ENCODE measurements around the gene CLDN14. TPM values are rescaled to one million over a fixed set of nuclear protein-coding genes. Genes with fewer than 3 reads are reported as not detected.

Gene CLDN14
- total RNA-seq, 2 donors from 2014 or later: 0.17 TPM; not detected in 1

- intact Hi-C loops (cut with DNase I): no loop called here
- H3K9me3 ChIP-seq: no peaks in the 10 kb centered on the region
- TF ChIP-seq CTCF (IDR thresholded peaks at IDR 0.05): no peak
- H3K9ac ChIP-seq (ENCODE audit: low read depth in 2 of 2, low read length in 2 of 2): no peak overlapping the region
- H3K4me3 ChIP-seq: no peak overlapping the region
- no peak for DNase-seq
- no peaks in the 10 kb centered on the region for H3K27me3 ChIP-seq
- no peaks in the 10 kb centered on the region for H3K36me3 ChIP-seq
- no peaks in the 10 kb centered on the region for H3K4me1 ChIP-seq
- H3K27ac ChIP-seq: no peak overlapping the region
Observed at GRCh38 chr21:36512971-36513370, 33.0 kb upstream of the CLDN14 start.

- TF ChIP-seq CTCF (IDR thresholded peaks at IDR 0.05): no peak
- DNase-seq: no peak
Observed at GRCh38 chr21:36511484-36512220, 31.7 kb upstream of the CLDN14 start.

GRCh38 chr21:36510911-36511310 is 31.0 kb upstream of the CLDN14 start:
- Histone ChIP-seq H3K9ac (ENCODE audit: low read depth in 2 of 2, low read length in 2 of 2) (no peak overlapping the region), H3K27me3 (no peaks in the 10 kb centered on the region), H3K36me3 (no peaks in the 10 kb centered on the region), H3K4me3 (no peak overlapping the region), H3K9me3 (no peaks in the 10 kb centered on the region), H3K4me1 (no peaks in the 10 kb centered on the region), H3K27ac (no peak overlapping the region)
- TF ChIP-seq CTCF (IDR thresholded peaks at IDR 0.05): no peak
- intact Hi-C loops (cut with DNase I): no loop called here
- DNase-seq: no peak

More at GRCh38 chr21:36511484-36512220, 31.7 kb upstream of the CLDN14 start:
- no peak overlapping the region for H3K9ac ChIP-seq (ENCODE audit: low read depth in 2 of 2, low read length in 2 of 2)
- H3K9me3 ChIP-seq: no peaks in the 10 kb centered on the region
- no peaks in the 10 kb centered on the region for H3K4me1 ChIP-seq
- no peaks in the 10 kb centered on the region for H3K36me3 ChIP-seq
- H3K4me3 ChIP-seq: no peak overlapping the region
- no peaks in the 10 kb centered on the region for H3K27me3 ChIP-seq
- H3K27ac ChIP-seq: no peak overlapping the region
- intact Hi-C loops (cut with DNase I): no loop called here

GRCh38 chr21:36509973-36510664 is 30.2 kb upstream of the CLDN14 start:
- Histone ChIP-seq H3K9me3 (no peaks in the 10 kb centered on the region), H3K4me3 (no peak overlapping the region), H3K4me1 (no peaks in the 10 kb centered on the region), H3K36me3 (no peaks in the 10 kb centered on the region), H3K27me3 (no peaks in the 10 kb centered on the region), H3K9ac (ENCODE audit: low read depth in 2 of 2, low read length in 2 of 2) (no peak overlapping the region), H3K27ac (no peak overlapping the region)
- peak; percentile 34 for DNase-seq
- intact Hi-C loops (cut with DNase I): loop anchor here (5.0 kb wide), 1 partner anchor 417 kb away; no protein-coding TSS in a partner anchor
- no peak for TF ChIP-seq CTCF (IDR thresholded peaks at IDR 0.05)

GRCh38 chr21:36508948-36509347 is 29.0 kb upstream of the CLDN14 start:
- intact Hi-C loops (cut with DNase I): loop anchor here (5.0 kb wide), 1 partner anchor 418 kb away; no protein-coding TSS in a partner anchor
- Histone ChIP-seq H3K9me3 (no peaks in the 10 kb centered on the region), H3K27me3 (no peaks in the 10 kb centered on the region), H3K9ac (ENCODE audit: low read depth in 2 of 2, low read length in 2 of 2) (no peak overlapping the region), H3K36me3 (no peaks in the 10 kb centered on the region), H3K4me1 (no peaks in the 10 kb centered on the region), H3K4me3 (no peak overlapping the region), H3K27ac (no peak overlapping the region)
- DNase-seq: no peak
- no peak for TF ChIP-seq CTCF (IDR thresholded peaks at IDR 0.05)

All from colonic mucosa (tissue), 4 donors.